ENCODE results near the gene MARVELD1. TPM values are rescaled to one million over a fixed set of nuclear protein-coding genes. Genes with fewer than 3 reads are reported as not detected.

The MARVELD1 gene
- polyA plus RNA-seq, 1 experiment, result 79.4 TPM

DNA sequence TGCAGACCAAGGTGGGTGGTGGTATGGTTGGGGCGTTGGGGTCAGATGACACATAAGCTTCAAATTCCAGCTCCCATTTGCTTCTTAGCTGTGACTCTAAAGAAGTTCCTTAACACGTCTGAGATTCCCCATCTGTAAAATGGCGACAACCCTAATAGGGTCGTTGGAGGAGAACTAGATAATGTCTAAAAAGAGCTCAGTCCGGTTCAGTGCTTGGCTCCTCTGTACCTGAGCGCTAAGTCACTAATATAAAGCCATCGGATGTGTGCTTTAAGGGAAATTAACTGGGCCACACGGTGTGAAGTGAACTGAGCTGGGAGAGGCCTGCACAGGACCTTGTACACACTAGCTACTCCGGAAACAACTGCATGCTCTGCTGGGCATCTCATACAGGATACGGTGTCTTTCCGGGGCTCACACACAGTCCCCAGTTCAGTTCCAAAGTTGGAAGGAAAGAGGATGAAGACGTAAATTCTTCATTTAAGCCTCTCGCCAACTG lies 22.9 kb downstream of the MARVELD1 start:
- ChIA-PET CTCF (interaction anchor here (0.8 to 16.1 kb wide), 6 partner anchors 22 to 165 kb away, joined by 3 to 517 read pairs (median 6); partner anchors contain the start of genes ANKRD2, AVPI1 and MARVELD1), POLR2A (interaction anchor here (0.9 kb wide), 2 partner anchors 23 to 27 kb away, joined by 3 read pairs; partner anchors contain the start of gene MARVELD1)
- TF ChIP-seq, protein P1, sequence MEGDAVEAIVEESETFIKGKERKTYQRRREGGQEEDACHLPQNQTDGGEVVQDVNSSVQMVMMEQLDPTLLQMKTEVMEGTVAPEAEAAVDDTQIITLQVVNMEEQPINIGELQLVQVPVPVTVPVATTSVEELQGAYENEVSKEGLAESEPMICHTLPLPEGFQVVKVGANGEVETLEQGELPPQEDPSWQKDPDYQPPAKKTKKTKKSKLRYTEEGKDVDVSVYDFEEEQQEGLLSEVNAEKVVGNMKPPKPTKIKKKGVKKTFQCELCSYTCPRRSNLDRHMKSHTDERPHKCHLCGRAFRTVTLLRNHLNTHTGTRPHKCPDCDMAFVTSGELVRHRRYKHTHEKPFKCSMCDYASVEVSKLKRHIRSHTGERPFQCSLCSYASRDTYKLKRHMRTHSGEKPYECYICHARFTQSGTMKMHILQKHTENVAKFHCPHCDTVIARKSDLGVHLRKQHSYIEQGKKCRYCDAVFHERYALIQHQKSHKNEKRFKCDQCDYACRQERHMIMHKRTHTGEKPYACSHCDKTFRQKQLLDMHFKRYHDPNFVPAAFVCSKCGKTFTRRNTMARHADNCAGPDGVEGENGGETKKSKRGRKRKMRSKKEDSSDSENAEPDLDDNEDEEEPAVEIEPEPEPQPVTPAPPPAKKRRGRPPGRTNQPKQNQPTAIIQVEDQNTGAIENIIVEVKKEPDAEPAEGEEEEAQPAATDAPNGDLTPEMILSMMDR (IDR thresholded peaks at IDR 0.05; ENCODE audit: insufficient read depth, low read depth, low read length), result no peak

DNA sequence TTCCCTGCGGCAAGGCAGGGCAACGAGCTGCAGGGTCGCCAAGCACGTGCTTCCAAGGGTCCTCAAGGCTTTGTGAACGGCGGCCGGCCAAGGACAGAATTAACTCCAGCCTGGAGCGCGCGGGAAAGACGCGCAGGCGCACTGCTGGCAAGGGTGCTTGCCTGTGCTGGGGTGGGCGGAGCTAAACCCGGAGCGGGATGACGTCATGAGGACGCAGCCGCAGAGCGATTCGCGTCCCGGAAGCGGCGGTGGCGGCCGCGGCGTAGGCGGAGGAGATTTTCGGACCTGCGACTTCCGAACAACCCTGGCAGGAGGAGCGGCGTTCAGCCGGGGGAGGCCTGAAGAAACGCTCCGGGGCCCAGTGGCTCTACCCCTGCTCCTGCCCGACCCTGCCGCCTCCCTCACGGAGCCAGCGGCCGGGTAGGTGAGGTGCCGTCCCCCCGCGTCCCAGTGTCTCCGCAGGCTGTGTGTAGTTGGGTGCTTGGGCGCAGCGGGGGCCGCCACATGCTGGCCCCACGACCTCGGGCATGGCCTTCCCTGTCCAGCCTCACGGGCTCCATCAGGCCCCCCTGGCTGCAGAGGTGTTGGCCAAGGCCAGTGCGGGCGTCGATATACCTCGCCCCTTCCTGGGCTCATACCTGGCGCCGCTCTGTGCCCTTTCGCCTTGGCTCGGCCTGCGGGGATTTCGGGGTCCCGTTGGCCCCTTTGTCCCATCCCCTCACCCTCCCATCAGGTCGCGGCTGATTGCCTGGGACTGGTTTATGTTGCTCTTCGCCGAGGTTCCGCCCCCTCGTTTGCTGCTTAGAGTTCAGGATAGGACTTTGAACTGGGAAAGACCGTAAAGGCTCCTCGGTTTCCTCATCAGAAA lies 23.6 kb downstream of the MARVELD1 start, which contains the start of gene ZFYVE27:
Gene ZFYVE27 (plus strand): TSS at position 227 of the 868 bp plus-strand sequence. CDS start 1,350 bp downstream, outside the sequence.
- ChIA-PET POLR2A (interaction anchor here (0.9 kb wide), 2 partner anchors 24 to 27 kb away, joined by 3 read pairs; partner anchors contain the start of gene MARVELD1), CTCF (interaction anchor here (0.6 to 16.1 kb wide), 7 partner anchors 22 to 165 kb away, joined by 3 to 517 read pairs (median 3); partner anchors contain the start of genes ANKRD2, AVPI1 and MARVELD1)
- Histone ChIP-seq H3K4me3 (ENCODE audit: low read depth, low read length) (peak within 1 kb of the TSS; percentile 74), H3K27me3 (ENCODE audit: control insufficient read depth, insufficient read depth, low read length) (no peaks in the 10 kb centered on the region), H3K36me3 (ENCODE audit: control insufficient read depth, insufficient read depth, low read length) (peaks cover 2% of the 10 kb centered on the region; the same call in 1 of the 2 replicates)
- TF ChIP-seq, protein P1 (IDR thresholded peaks at IDR 0.05; ENCODE audit: insufficient read depth, low read depth, low read length), result no peak
- DNase-seq (ENCODE audit: low read depth), result peak; percentile 72

More for the DNA sequence above, 22.9 kb downstream of the MARVELD1 start:
- Histone ChIP-seq H3K36me3 (ENCODE audit: control insufficient read depth, insufficient read depth, low read length) (peaks cover 2% of the 10 kb centered on the region; the same call in 1 of the 2 replicates), H3K27me3 (ENCODE audit: control insufficient read depth, insufficient read depth, low read length) (no peaks in the 10 kb centered on the region), H3K4me3 (ENCODE audit: low read depth, low read length) (no peak overlapping the region; the same call in 1 of the 2 replicates)
- no peak for DNase-seq (ENCODE audit: low read depth)

GRCh38 chr10:97737770-97738265 lies 24.3 kb downstream of the MARVELD1 start:
- ChIA-PET POLR2A (no interaction called here), CTCF (interaction anchor here (0.6 kb wide), 1 partner anchor 141 kb away, joined by 3 read pairs; no protein-coding TSS in a partner anchor)
- TF ChIP-seq, protein P1 (IDR thresholded peaks at IDR 0.05; ENCODE audit: insufficient read depth, low read depth, low read length), result no peak
- DNase-seq (ENCODE audit: low read depth), result no peak
- H3K36me3 ChIP-seq (ENCODE audit: control insufficient read depth, insufficient read depth, low read length), result peaks cover 3% of the 10 kb centered on the region; the same call in 1 of the 2 replicates
- peak overlapping the region; percentile 74 for H3K4me3 ChIP-seq (ENCODE audit: low read depth, low read length)
- no peaks in the 10 kb centered on the region for H3K27me3 ChIP-seq (ENCODE audit: control insufficient read depth, insufficient read depth, low read length)

- ChIA-PET CTCF (no interaction called here), POLR2A (no interaction called here)
- Histone ChIP-seq H3K36me3 (ENCODE audit: control insufficient read depth, insufficient read depth, low read length) (peaks cover 10% of the 10 kb centered on the region; the same call in 1 of the 2 replicates), H3K4me3 (ENCODE audit: low read depth, low read length) (no peak overlapping the region), H3K27me3 (ENCODE audit: control insufficient read depth, insufficient read depth, low read length) (no peaks in the 10 kb centered on the region)
- TF ChIP-seq, protein P1 (IDR thresholded peaks at IDR 0.05; ENCODE audit: insufficient read depth, low read depth, low read length), result no peak
- DNase-seq (ENCODE audit: low read depth), result no peak
Observed at GRCh38 chr10:97738616-97739015, 25.1 kb downstream of the MARVELD1 start.

Measured in BJ (cell line).